HG02943 (cell line): ENCODE measurements around the gene MORF4L2.

Experiments used
- ATAC-seq: cut with Tn5 transposase; IDR thresholded peaks from one replicate; pipeline ENCODE4 v1.9.1; 2021; ENCODE audit warnings: mild to moderate bottlenecking, low read depth, moderate library complexity; ENCODE audit not compliant: unreplicated experiment

Gene MORF4L2

DNA sequence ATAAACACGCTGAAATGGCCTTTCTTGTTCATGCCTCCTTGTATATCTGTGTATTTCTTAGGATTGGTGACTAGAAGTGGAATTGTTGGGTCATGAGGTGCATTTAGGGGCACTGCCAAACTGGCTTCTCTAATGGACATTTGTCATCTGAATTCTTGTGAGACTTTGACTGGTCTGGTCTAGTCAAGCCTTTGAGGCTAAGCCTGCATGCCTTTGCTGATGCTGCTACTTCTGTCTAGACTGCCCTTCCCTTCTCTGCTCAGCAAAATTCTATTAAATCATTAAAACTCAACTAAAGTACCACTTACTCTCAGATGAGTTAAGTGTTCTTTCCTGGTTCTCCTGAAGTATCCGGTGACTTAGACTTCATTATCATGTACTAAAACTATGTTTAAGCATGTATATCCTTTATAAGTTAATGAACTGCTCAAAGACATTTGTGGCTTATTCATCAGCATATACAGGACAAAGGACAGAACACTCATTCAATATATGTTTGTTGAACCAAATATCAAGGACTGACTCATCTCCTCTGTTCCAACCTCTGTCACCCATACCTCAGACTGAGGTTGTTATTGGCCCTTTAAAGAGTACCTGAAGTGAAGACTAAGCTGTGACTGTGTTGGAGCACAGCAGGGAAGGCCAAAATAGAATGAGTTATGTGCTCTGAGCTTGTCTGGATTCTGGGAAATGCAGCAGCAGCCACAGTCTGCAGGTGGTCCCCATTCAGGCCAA, 48.7 kb downstream of the MORF4L2 start:
- no peak for ATAC-seq

DNA sequence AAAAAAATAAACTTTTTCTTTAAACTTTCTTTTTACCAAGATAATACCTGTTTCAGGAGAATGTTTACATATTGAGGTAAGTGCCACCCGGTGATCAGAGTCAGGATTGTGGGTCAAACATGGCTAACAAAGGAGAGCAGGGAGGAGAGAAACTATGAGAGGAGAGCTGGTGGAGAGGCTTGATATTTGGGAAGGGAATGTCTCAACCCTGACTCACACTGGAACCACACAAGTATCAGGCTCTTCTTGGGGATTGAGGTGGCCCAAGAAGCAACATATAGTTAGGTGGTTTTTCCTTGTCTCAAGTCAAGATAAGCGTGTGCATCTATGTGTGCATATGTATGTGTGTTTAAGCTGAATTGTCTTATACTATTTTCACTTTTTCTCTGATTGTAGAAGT, 51.1 kb downstream of the MORF4L2 start:
- no peak for ATAC-seq

DNA sequence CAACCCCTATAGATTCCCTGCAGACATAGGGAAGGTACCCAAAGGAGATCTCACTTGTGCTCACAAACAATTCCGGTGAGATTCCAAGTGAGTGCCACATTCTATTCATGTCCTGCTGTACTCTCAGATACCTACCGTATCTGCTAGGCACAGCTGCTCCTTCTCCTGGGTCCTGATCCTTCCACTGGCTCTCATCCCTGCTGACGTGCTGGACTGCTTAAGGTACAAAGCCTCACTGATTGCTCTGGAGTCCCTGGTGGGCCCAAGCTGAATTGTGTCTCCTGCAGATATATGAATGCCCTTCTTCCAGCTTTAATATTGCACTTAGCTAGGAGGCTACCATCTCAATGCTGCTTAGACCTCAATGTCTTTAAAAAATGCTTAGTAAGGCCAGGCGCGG, 55.4 kb downstream of the MORF4L2 start:
- ATAC-seq = no peak

DNA sequence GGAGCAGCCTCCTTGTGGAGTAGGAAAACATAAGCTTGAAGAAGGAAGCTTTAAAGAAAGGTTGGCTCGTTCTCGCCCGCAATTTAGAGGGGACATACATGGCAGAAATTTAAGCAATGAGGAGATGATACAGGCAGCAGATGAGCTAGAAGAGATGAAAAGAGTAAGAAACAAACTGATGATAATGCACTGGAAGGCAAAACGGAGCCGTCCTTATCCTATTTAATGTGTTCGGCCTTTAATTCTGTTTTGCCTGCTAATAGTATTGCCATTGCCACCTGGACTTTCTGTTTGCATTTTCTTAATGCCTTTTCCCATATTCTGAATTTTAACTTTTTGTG, 56.4 kb downstream of the MORF4L2 start:
- no peak for ATAC-seq

DNA sequence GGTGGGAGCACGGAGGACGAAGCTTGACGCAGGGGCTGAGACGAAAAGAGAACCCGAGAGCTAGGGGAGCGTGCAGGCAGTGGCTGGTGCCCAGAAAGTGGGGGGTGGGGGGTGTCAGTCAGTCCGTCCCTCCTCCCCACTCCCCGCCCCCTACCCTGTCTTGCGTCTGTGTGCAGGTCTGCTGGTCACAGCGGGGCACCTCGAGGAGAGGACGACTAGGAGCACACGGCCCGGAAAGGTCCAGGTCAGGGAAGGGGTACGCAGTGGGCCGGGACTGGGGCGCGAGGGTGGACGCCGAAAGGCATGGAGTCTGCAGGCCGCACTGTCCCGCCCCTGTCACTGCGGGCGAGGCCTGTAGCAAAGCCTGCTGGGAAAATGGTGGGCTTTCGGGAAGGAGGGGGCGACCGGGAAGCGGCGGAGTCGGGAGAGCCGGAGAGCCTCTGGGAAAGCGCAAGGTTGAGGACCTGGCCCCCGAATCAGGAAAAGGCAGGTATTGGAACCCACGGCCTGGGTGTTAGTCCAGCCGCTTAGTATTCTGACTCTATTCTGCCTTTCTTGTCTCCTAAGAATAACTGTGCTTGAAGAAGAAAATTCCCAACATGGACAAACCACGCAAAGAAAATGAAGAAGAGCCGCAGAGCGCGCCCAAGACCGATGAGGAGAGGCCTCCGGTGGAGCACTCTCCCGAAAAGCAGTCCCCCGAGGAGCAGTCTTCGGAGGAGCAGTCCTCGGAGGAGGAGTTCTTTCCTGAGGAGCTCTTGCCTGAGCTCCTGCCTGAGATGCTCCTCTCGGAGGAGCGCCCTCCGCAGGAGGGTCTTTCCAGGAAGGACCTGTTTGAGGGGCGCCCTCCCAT, 57.0 kb downstream of the MORF4L2 start:
- no peak for ATAC-seq

DNA sequence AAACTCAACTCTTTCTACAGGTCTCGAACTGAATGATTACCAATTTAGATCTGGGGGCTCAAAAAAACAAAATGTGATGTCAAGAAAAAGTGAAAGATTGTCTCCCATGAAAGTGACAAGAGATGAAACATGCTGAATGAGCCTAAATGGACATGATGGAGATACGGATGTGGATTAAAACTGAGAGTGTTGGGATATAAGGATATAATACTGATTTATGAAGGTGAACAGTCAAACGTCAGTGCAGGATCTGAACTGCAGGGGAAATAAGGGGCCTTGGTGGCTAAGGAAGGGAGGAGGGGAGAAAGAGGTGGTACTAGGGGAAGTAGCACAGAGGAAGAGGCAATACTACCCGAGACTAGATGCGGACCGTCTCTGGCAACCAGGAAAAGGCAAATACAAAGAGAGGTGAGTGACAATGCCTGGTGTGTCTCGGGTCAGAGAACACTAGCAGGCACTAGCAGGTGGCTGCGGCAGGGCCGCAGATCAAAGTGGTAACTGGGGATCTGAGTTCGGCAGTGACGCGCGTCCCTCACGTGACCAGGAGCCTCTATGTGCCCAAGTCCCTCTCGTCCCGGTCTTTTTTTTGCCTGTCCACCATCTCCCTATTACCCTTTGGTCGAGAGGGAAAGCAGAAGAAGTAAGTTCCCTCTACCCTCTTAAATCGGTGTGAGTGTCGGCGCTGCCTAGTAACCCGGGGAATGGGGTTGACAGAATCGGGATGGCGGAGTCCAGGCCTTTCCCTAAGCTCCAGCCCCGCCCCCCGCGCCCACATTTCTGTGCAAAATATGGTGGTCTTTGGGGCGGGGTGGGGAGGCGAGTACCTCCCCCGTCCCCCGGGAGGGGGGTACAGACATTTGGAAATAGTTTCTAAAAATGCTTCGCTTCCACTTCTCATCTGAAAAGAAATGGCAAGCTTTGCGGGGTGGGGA, 57.8 kb downstream of the MORF4L2 start, which contains the start of gene TCEAL1:
Gene TCEAL1, plus strand, starts transcription at position 590 of the 932 bp plus-strand sequence. CDS start 942 bp downstream, outside the sequence.
- peak; percentile 50 for ATAC-seq

DNA sequence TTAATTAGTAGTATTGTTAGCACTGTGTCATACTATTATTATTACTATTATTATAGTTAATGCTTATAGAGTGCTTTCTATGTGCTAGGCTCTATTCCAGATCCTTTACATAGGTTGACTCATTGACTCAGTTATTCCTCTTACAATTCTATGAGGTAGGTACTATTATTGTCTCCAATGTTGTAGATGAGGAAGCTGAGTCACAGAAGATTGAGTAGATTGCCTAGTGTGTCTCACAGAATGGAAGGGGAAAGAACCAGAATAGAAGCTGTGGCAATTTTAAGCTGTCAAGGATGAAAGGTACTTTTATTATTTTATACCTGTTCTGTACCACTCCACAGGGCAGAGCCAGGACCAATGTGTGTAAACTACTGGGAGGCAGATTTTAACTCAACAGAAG, 59.6 kb downstream of the MORF4L2 start:
- ATAC-seq = no peak
